OCI-LY7 (cell line): ENCODE measurements around the gene RIF1.

ENCODE experiments used
- EZH2phosphoT487 ChIP-seq: fragments of 200-600 bp; sonication (generic); IDR thresholded peaks from 2 replicates; pipeline ENCODE4 v1.6.1; 2018; ENCODE audit warnings: low read depth, borderline replicate concordance, mild to moderate bottlenecking, mixed run types, antibody characterized with exemption, low read length, moderate library complexity, mixed read lengths
- TF ChIP-seq, protein P1 (sequence below): fragments of 200-600 bp; sonication (generic); conservative IDR thresholded peaks from 2 replicates; pipeline ENCODE4 v1.5.1; 2014; ENCODE audit warnings: mild to moderate bottlenecking, antibody characterized with exemption, low read length, moderate library complexity, mixed read lengths

DNA sequence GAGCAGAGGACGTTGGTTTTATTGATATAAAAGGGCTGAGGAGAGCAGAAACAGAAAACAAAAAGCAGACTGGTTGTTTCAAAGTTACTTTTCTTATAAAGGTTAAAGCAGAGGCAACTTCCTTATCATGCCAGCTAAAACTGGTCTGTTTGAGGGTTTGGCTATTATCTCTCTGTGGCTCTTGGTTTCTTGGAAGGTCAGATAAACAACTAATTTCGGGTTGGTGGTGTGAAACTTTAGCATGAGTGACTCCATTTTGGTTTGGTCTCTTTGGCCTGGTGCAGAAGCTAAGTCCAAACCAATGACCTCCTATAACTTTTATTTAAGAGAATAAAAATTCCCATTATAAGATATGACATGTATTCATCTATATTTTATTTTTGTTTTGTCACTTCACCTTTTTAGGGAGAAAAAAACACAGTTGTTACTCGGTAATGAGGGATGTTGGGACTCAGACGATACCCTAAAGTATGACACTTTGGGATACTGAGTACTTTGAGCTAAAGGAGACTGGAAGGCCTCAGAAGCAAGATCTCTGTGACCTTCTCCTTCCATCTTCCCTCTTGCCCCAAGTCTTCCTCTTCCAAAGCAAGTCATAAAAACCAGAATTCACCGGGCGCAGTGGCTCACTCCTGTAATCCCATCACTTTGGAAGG lies 29.0 kb upstream of the RIF1 start:
- TF ChIP-seq, protein P1, sequence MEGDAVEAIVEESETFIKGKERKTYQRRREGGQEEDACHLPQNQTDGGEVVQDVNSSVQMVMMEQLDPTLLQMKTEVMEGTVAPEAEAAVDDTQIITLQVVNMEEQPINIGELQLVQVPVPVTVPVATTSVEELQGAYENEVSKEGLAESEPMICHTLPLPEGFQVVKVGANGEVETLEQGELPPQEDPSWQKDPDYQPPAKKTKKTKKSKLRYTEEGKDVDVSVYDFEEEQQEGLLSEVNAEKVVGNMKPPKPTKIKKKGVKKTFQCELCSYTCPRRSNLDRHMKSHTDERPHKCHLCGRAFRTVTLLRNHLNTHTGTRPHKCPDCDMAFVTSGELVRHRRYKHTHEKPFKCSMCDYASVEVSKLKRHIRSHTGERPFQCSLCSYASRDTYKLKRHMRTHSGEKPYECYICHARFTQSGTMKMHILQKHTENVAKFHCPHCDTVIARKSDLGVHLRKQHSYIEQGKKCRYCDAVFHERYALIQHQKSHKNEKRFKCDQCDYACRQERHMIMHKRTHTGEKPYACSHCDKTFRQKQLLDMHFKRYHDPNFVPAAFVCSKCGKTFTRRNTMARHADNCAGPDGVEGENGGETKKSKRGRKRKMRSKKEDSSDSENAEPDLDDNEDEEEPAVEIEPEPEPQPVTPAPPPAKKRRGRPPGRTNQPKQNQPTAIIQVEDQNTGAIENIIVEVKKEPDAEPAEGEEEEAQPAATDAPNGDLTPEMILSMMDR, result no peak
- no peak for TF ChIP-seq EZH2phosphoT487
